Esophagus muscularis mucosa (tissue), 4 donors: ENCODE measurements around the gene MYPN. TPM values are rescaled to one million over a fixed set of nuclear protein-coding genes. Genes with fewer than 3 reads are reported as not detected.

ENCODE experiments used
- DNase-seq: peaks from one replicate; pipeline ENCODE4 v3.0.0-alpha.2; 2017; ENCODE audit errors: extremely low spot score
- H3K27ac ChIP-seq, 4 donors: fragments of 200-600 bp; sonication (generic); replicated peaks in 1 of 4; 1 replicate in 3 of 4; 2 replicates in 1 of 4; pipeline ENCODE4 v1.5.1; 2016 to 2019; ENCODE audit warnings: mild to moderate bottlenecking in 1 of 4
- H3K27me3 ChIP-seq, 4 donors: fragments of 200-600 bp; sonication (generic); one replicate each; pipeline versions ENCODE4 v1.5.1 to v1.6.0; 2016 to 2019
- H3K36me3 ChIP-seq, 4 donors: fragments of 200-600 bp; sonication (generic); one replicate each; pipeline ENCODE4 v1.5.1; 2016 to 2019
- H3K4me1 ChIP-seq, 4 donors: fragments of 200-600 bp; sonication (generic); one replicate each; pipeline ENCODE4 v1.5.1; 2016 to 2019
- H3K4me3 ChIP-seq, 4 donors: fragments of 200-600 bp; sonication (generic); 1 replicate in 2 of 4; 2 replicates in 2 of 4; pipeline ENCODE4 v1.5.1; 2016 to 2019; ENCODE audit warnings: mild to moderate bottlenecking in 4 of 4, moderate library complexity in 1 of 4
- H3K9me3 ChIP-seq, 4 donors: fragments of 200-600 bp; sonication (generic); 1 replicate in 3 of 4; 2 replicates in 1 of 4; pipeline ENCODE4 v1.5.1; 2016 to 2019
- EP300 ChIP-seq: sonication (generic); formaldehyde crosslinking; IDR thresholded peaks from one replicate; pipeline ENCODE4 v1.6.1; 2017; ENCODE audit warnings: antibody characterized with exemption
- POLR2A ChIP-seq: fragments of 450-650 bp; IDR thresholded peaks from one replicate; pipeline ENCODE4 v1.6.1; 2017; ENCODE audit warnings: antibody characterized with exemption, moderate library complexity, mild to moderate bottlenecking, low read depth
- POLR2AphosphoS5 ChIP-seq, 2 donors: sonication (generic); formaldehyde crosslinking; IDR thresholded peaks; one replicate each; pipeline ENCODE4 v1.6.1; 2017; ENCODE audit warnings: antibody characterized with exemption in 2 of 2
- WGBS: methylation state at CpG from one replicate; pipeline ENCODE4 v1.1.5; 2018; 5-methylcytosine and 5-hydroxymethylcytosine counted together
- intact Hi-C: fragments of 100-400 bp; cut with DNase I; formaldehyde crosslinking; loops from one replicate; pipeline ENCODE4 v1.15.1; 2023
- total RNA-seq, 4 donors: library from RNA; depleted of rRNA; stranded (reverse); fragments of >200 nt; gene quantifications; one replicate each; pipeline versions ENCODE4 v1.1.0 to v1.2.1, GENCODE V29; 2016
- TF ChIP-seq, protein P1 (sequence below), 3 experiments: fragments of 200-600 bp in 2 of 3; fragments of 450-650 bp in 1 of 3; sonication (generic) in 2 of 3; IDR thresholded peaks; one replicate each; pipeline ENCODE4 v1.5.1; 2017 to 2019; ENCODE audit warnings: antibody characterized with exemption in 3 of 3, mild to moderate bottlenecking in 2 of 3, moderate library complexity in 1 of 3

The MYPN gene
- total RNA-seq, 4 donors from 2014 or later: 0.50 to 1.5 (median 0.67) TPM

DNA sequence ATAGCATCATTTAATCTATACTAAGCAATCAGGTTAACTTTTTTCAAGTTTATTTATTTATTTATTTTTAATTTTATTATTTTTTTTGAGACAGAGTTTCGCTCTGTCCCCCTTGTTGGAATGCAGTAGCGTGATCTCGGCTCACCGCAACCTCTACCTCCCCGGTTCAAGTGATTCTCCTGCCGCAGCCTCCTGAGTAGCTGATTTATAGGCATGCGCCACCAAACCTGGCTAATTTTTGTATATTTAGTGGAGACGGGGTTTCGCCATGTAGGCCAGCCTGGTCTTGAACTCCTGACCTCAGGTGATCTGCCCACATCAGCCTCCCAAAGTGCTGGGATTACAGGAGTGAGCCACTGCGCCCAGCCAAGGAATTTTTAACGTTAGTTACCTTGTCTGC, 635 bp upstream of the MYPN start:
- intact Hi-C loops: no loop called here
- 91% methylated on average over 11 of the region's 11 CpGs for WGBS

DNA sequence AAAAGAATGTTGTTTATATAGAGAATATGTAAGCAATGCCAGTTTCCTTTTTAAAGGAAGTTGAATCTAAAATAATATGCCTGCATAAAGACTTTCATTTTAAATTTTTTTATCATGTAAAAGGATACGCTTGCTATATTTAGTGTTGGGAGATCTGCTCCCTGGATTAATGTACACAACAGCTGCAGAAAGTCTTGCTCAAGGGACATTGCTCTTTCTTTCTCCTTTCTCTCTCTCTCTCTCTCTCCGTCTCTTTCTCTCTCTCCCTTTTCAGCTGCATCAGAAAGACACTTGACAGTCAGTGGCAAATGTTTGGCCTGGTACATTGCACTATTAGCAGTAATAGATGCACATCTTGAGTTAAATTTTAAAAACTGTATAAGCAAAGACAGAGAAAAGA, 739 bp downstream of the MYPN start:
- intact Hi-C loops: no loop called here
- H3K27ac ChIP-seq: peak overlapping the region in 2 of 4 donors; percentile 12 to 31
- 25% methylated on average over 2 of the region's 2 CpGs for WGBS

More for the DNA sequence above, 635 bp upstream of the MYPN start:
- H3K27ac ChIP-seq: no peak overlapping the region
- TF ChIP-seq EP300 (no peak), POLR2A (no peak), POLR2AphosphoS5 (IDR thresholded peaks at IDR 0.05) (no peak)
- TF ChIP-seq, protein P1, sequence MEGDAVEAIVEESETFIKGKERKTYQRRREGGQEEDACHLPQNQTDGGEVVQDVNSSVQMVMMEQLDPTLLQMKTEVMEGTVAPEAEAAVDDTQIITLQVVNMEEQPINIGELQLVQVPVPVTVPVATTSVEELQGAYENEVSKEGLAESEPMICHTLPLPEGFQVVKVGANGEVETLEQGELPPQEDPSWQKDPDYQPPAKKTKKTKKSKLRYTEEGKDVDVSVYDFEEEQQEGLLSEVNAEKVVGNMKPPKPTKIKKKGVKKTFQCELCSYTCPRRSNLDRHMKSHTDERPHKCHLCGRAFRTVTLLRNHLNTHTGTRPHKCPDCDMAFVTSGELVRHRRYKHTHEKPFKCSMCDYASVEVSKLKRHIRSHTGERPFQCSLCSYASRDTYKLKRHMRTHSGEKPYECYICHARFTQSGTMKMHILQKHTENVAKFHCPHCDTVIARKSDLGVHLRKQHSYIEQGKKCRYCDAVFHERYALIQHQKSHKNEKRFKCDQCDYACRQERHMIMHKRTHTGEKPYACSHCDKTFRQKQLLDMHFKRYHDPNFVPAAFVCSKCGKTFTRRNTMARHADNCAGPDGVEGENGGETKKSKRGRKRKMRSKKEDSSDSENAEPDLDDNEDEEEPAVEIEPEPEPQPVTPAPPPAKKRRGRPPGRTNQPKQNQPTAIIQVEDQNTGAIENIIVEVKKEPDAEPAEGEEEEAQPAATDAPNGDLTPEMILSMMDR (IDR thresholded peaks at IDR 0.05): no peak
- H3K27me3 ChIP-seq: no peaks in the 10 kb centered on the region
- no peaks in the 10 kb centered on the region for H3K36me3 ChIP-seq
- peaks cover 0 to 16% (median 8%) of the 10 kb centered on the region in 4 donors for H3K4me1 ChIP-seq
- DNase-seq: no peak
- H3K9me3 ChIP-seq: no peaks in the 10 kb centered on the region
- H3K4me3 ChIP-seq: no peak overlapping the region

DNA sequence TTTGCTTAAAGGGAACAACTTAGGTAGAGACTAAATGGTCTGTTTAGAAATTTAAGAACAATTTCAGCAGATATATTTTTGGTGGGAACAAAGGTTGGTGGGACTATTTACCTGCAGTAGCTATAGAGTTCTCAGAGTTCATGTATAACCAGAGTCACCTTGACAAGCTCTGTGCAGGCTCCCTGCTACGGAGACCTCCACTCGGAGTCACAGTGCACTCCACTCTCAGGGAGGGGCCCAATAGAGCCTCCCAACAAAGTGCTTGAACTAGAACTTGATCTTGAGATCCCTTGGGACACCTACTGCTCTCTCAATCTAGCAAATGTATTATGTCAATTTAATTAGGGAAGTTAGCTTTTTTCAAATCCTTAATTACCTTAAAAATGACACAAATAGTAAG, 2.3 kb downstream of the MYPN start:
- WGBS: 84% methylated on average over 2 of the region's 2 CpGs
- Histone ChIP-seq H3K36me3 (no peaks in the 10 kb centered on the region), H3K9me3 (no peaks in the 10 kb centered on the region), H3K27ac (no peak overlapping the region), H3K27me3 (no peaks in the 10 kb centered on the region), H3K4me1 (peaks cover 0 to 16% (median 8%) of the 10 kb centered on the region in 4 donors), H3K4me3 (no peak overlapping the region)
- DNase-seq: no peak
- TF ChIP-seq, protein P1 (IDR thresholded peaks at IDR 0.05): no peak
- TF ChIP-seq POLR2A: no peak
- no peak for TF ChIP-seq EP300
- TF ChIP-seq POLR2AphosphoS5 (IDR thresholded peaks at IDR 0.05): no peak
- intact Hi-C loops: no loop called here

More for the DNA sequence above, 739 bp downstream of the MYPN start:
- no peaks in the 10 kb centered on the region for H3K36me3 ChIP-seq
- H3K4me3 ChIP-seq: peak overlapping the region; percentile 15 to 31 (median 22)
- no peaks in the 10 kb centered on the region for H3K9me3 ChIP-seq
- no peaks in the 10 kb centered on the region for H3K27me3 ChIP-seq
- no peak for TF ChIP-seq POLR2A
- TF ChIP-seq EP300: no peak
- TF ChIP-seq POLR2AphosphoS5 (IDR thresholded peaks at IDR 0.05): no peak
- TF ChIP-seq, protein P1 (IDR thresholded peaks at IDR 0.05): no peak
- no peak for DNase-seq
- peaks cover 0 to 16% (median 8%) of the 10 kb centered on the region in 4 donors for H3K4me1 ChIP-seq

DNA sequence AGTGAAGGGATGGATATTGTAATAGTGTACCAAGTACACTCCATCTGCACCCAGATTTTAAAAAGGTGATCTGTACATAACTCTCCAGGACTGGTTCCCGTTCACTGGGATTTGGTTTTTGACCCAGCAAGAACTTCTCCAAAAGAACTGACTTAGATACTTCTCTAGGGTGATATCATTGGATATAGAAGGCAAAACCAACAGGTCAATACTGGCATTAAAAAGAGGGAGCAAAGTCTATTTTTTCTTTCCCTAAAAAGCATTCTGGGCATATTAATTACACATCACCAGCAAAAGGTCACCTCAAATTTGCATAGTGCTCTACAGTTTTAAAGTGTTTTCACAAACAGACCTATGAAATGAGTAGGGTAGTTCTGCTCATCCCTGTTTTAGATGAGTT, 3.5 kb downstream of the MYPN start:
- intact Hi-C loops: no loop called here
- DNase-seq: no peak
- TF ChIP-seq POLR2A (no peak), POLR2AphosphoS5 (IDR thresholded peaks at IDR 0.05) (no peak), EP300 (no peak)
- TF ChIP-seq, protein P1 (IDR thresholded peaks at IDR 0.05): no peak
- 90% methylated on average over 1 of the region's 1 CpG for WGBS
- H3K4me3 ChIP-seq: no peak overlapping the region
- no peak overlapping the region for H3K27ac ChIP-seq
- no peaks in the 10 kb centered on the region for H3K27me3 ChIP-seq
- H3K4me1 ChIP-seq: peaks cover 0 to 16% (median 8%) of the 10 kb centered on the region in 4 donors
- H3K36me3 ChIP-seq: no peaks in the 10 kb centered on the region
- no peaks in the 10 kb centered on the region for H3K9me3 ChIP-seq

DNA sequence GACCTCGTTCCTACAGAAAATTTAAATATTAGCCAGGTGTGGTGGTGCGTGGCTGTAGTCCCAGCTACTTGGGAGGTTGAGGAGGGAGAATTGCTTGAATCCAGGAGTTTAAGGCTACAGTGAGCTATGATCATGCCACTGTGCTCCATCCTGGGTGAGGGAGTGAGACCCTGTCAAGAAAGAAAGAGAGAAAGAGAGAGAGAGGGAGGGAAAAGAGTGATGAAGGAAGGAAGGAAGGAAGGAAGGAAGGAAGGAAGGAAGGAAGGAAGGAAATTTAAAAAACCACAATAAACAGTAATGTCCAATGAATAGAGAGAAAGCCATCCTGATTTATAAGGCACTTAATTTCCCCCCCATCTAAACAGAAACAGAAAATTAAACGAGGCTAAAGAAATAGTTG, 9.4 kb downstream of the MYPN start:
- Histone ChIP-seq H3K4me1 (peaks cover 0 to 8% (median 0%) of the 10 kb centered on the region in 4 donors), H3K4me3 (no peak overlapping the region), H3K36me3 (peaks cover 0 to 5% (median 0%) of the 10 kb centered on the region in 4 donors), H3K27ac (no peak overlapping the region), H3K9me3 (no peaks in the 10 kb centered on the region), H3K27me3 (no peaks in the 10 kb centered on the region)
- no peak for TF ChIP-seq POLR2A
- TF ChIP-seq POLR2AphosphoS5 (IDR thresholded peaks at IDR 0.05): no peak
- TF ChIP-seq, protein P1 (IDR thresholded peaks at IDR 0.05): no peak
- DNase-seq: no peak
- intact Hi-C loops: no loop called here
- 92% methylated on average over 3 of the region's 3 CpGs for WGBS
